ENCODE results near the gene TMEM19. TPM values are rescaled to one million over a fixed set of nuclear protein-coding genes. Genes with fewer than 3 reads are reported as not detected.

Gene TMEM19
- polyA plus RNA-seq, 1 of the 3 experiments (the other 2 are of a cell fraction) = 12.6 TPM

DNA sequence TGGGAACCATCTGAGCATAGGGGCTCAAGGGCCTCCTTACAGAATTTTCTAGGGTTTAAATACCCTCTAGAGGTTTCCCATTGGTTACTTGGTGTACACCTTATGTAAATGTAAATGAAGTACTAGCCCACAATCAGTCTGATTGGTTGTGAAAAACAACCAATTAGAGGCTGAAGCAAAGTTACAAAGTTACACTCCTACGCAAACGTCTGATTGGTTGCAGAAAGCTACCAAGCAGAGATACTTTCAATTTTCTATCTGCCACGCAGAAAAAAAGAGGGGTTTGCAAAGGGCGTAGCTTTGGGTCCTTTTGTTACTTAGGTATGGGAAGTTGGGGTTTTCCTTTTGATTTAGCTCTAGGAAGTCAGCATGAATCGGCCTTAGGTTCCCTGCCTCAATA, 1.8 kb upstream of the TMEM19 start:
- DNase-seq = no peak
- Histone ChIP-seq H2AFZ (ENCODE audit: low read depth) (no peak overlapping the region), H3K9me3 (no peaks in the 10 kb centered on the region), H3F3A (replicated peaks; ENCODE audit: insufficient read depth) (peaks cover 9% of the 10 kb centered on the region), H3K36me3 (replicated peaks in 1 of 2; ENCODE audit: control insufficient read depth in 1 of 2, insufficient read depth in 2 of 2, low read length in 1 of 2) (no peaks in the 10 kb centered on the region), H3K4me3 (ENCODE audit: low read depth in 2 of 2, low read length in 1 of 2) (no peak overlapping the region), H3K27ac (ENCODE audit: low read depth in 2 of 2, low read length in 1 of 2) (no peak overlapping the region), H3K79me2 (ENCODE audit: insufficient read depth) (peaks cover 28% of the 10 kb centered on the region), H3K9ac (no peak overlapping the region), H3K9me2 (no peaks in the 10 kb centered on the region), H4K20me1 (ENCODE audit: insufficient read depth) (no peaks in the 10 kb centered on the region), H3K4me1 (ENCODE audit: control insufficient read depth in 1 of 2, insufficient read depth in 2 of 2, low read depth in 1 of 2, low read length in 1 of 2) (peaks cover 2 to 7% of the 10 kb centered on the region in 2 experiments; a peak in 3 of 4 replicates), H3K27me3 (ENCODE audit: insufficient read depth) (no peaks in the 10 kb centered on the region), H3K4me2 (no peak overlapping the region)
- 82% methylated on average over 5 of the region's 5 CpGs for WGBS (ENCODE audit: low lambda C conversion rate)
- no peak for TF ChIP-seq CHD2 (IDR thresholded peaks at IDR 0.05; ENCODE audit: low read length, partially characterized antibody)
- TF ChIP-seq YY1 (IDR thresholded peaks at IDR 0.05; ENCODE audit: low read depth) = no peak
- no peak for TF ChIP-seq TCF12 (IDR thresholded peaks at IDR 0.05)
- no peak for TF ChIP-seq TEAD4 (IDR thresholded peaks at IDR 0.05; ENCODE audit: borderline replicate concordance, insufficient read depth)
- no peak for TF ChIP-seq SMC3 (IDR thresholded peaks at IDR 0.05; ENCODE audit: low read depth, low read length)
- no peak for TF ChIP-seq EP300 (IDR thresholded peaks at IDR 0.05; ENCODE audit: borderline replicate concordance in 1 of 2, low read depth in 1 of 2, low read length in 1 of 2)
- TF ChIP-seq RAD21 (IDR thresholded peaks at IDR 0.05; ENCODE audit: low read length) = no peak
- TF ChIP-seq, protein P1, sequence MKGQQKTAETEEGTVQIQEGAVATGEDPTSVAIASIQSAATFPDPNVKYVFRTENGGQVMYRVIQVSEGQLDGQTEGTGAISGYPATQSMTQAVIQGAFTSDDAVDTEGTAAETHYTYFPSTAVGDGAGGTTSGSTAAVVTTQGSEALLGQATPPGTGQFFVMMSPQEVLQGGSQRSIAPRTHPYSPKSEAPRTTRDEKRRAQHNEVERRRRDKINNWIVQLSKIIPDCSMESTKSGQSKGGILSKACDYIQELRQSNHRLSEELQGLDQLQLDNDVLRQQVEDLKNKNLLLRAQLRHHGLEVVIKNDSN (IDR thresholded peaks at IDR 0.05; ENCODE audit: borderline replicate concordance, low read depth) = no peak
- TF ChIP-seq, protein P2, sequence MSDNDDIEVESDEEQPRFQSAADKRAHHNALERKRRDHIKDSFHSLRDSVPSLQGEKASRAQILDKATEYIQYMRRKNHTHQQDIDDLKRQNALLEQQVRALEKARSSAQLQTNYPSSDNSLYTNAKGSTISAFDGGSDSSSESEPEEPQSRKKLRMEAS (IDR thresholded peaks at IDR 0.05; ENCODE audit: low read depth) = no peak
- no peak for TF ChIP-seq FOXJ3 (CRISPR knock-in tag; IDR thresholded peaks at IDR 0.05)
- TF ChIP-seq, protein P3, sequence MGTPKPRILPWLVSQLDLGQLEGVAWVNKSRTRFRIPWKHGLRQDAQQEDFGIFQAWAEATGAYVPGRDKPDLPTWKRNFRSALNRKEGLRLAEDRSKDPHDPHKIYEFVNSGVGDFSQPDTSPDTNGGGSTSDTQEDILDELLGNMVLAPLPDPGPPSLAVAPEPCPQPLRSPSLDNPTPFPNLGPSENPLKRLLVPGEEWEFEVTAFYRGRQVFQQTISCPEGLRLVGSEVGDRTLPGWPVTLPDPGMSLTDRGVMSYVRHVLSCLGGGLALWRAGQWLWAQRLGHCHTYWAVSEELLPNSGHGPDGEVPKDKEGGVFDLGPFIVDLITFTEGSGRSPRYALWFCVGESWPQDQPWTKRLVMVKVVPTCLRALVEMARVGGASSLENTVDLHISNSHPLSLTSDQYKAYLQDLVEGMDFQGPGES (IDR thresholded peaks at IDR 0.05; ENCODE audit: low read depth, low read length) = no peak
- TF ChIP-seq JUND (IDR thresholded peaks at IDR 0.05) = no peak
- TF ChIP-seq FOXM1 (IDR thresholded peaks at IDR 0.05; ENCODE audit: low read depth) = no peak
- TF ChIP-seq, protein P4, sequence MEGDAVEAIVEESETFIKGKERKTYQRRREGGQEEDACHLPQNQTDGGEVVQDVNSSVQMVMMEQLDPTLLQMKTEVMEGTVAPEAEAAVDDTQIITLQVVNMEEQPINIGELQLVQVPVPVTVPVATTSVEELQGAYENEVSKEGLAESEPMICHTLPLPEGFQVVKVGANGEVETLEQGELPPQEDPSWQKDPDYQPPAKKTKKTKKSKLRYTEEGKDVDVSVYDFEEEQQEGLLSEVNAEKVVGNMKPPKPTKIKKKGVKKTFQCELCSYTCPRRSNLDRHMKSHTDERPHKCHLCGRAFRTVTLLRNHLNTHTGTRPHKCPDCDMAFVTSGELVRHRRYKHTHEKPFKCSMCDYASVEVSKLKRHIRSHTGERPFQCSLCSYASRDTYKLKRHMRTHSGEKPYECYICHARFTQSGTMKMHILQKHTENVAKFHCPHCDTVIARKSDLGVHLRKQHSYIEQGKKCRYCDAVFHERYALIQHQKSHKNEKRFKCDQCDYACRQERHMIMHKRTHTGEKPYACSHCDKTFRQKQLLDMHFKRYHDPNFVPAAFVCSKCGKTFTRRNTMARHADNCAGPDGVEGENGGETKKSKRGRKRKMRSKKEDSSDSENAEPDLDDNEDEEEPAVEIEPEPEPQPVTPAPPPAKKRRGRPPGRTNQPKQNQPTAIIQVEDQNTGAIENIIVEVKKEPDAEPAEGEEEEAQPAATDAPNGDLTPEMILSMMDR (IDR thresholded peaks at IDR 0.05) = no peak
- ChIA-PET CTCF (interaction anchor here (0.7 to 3.7 kb wide), 4 partner anchors 21 to 77 kb away, joined by 3 to 18 read pairs (median 7); partner anchors contain the start of genes THAP2 and ZFC3H1), POLR2A (interaction anchor here (3.0 kb wide), 1 partner anchor 21 kb away, joined by 38 read pairs; the partner anchor contains the start of genes THAP2 and ZFC3H1)

All from SK-N-SH (cell line).